ENCODE results near the gene EID2B.

DNA sequence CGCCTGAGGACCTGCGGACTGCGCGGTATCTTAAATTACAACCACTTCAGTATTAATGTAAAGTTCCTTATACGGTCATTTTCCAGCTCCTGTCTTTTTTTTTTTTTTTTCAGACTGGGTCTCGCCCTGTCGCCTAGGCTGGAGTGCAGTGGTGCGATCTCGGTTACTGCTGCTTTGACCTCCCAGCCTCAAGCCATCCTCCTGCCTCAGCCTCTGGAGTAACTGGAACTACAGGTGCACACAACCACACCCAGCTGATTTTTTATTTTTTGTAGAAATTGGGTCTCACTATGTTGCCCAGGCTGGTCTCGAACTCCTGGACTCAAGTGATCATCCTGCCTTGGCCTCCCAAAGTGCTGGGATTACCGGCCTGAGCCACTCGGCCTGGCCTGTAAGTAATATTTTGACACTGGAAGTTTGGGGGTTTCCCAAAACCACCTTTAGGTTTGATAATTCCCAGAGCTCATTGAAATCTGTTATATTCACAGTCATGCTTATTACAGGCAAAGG is 406 bp upstream of the EID2B start:
- TF ChIP-seq POLR2A (IDR thresholded peaks at IDR 0.05) (no peak), POLR2AphosphoS5 (IDR thresholded peaks at IDR 0.05) (no peak), CTCF (IDR thresholded peaks at IDR 0.05 in 8 of 11, conservative IDR thresholded peaks at IDR 0.05 in 3 of 11) (peak in 4 of 11 experiments; percentile 13 to 53 (median 17))

Measured in spleen (tissue), 7 donors.